ENCODE measurements around the gene ZNF385A.

DNA sequence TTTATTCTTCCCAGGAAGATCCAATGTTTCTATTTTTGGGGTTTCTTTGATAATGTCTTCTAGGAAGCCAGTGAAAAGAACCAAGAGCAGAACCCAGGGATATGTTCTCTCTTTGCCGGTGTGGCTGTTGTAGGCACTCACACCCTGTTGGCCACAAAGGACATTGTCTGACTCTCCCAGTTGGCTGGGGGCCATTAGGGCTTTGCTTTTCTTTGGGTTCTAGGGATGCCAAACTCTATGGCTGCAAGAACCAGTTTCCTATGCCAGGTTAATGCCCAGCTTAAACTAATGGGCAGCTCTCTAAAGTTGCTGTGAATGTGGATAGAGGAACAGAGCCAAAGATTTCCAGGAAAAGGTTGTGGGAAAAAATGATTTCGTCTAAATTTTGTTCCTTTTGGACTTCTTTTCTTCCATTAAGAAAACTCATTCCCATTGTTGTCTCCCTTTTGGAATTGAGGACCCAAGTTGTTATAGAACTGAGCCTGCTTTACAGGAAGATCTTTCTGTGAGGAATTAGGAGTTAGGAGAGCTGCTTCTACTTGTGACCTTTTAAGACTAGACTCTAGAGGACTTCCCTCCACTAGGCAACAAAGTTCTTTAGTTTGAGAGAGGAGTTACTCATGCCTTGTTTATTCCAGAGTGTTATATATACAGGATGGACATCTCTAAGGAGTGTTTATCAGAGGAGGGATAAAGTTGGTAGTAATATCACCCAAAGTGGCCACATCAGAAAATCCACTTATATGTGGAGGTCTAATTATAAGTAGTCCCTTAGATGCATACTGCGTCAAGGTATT is 46.5 kb downstream of the ZNF385A start:
- TF ChIP-seq YY1 (IDR thresholded peaks at IDR 0.05; ENCODE audit: insufficient read depth, insufficient read length) (no peak), SUZ12 (IDR thresholded peaks at IDR 0.05; ENCODE audit: extremely low read depth, insufficient read depth, insufficient read length) (no peak)

All from NT2/D1 (cell line).